ENCODE results near the gene PHF19.

Gene PHF19

DNA sequence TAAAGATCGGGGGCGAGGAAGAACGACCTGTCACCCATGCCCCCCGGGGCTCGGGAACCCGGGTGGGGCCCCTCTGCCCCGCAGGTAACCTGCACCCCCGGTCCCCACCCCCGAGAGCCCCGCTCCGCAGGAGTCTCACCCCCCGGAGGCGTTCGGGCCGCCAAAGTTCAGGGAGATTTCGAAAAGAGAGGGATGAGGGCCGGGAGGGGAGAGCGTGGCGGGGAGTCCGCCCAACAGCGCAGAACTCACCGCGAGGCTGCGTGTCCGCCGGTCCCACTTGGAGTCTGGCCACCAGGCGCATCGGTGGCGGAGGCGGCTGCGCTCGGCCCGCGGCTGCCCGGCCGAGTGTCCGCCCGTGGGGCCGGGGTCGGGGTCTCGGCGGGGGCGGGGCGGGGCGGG is at the start of gene PHF19:
PHF19 (minus strand) TSS at position 347 of the 399 bp plus-strand sequence. CDS start 2,447 bp downstream, outside the sequence.
- peak; percentile 54 for DNase-seq (ENCODE audit: low spot score)

DNA sequence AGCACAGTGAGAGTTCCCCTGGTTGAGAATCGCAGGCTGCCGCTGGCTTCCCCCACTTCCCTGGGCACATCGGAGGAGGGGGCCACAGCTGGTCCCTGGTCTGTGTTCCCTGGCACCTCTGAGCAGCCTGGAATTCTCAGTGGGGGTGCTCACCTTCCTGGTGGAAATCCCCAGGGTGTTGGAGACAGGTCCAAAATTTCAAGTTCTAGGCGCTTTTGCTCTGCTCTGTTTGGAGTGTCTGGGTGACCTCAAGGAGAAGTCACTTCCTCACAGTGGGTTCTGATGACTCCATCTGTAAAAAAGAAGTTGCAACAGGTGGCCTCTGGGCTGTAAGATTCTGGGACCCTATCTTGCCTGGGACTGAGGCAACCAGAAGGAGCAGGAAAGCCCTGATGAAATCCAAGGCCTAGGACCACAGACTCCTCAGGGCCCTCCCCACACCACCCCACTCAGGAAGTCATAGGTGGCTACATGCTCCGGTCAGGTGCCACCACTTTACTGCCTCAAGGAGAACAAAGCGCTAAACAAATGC is 49.5 kb upstream of the PHF19 start, which contains the start of gene TRAF1:
TRAF1 (minus strand) TSS at position 400 of the 532 bp plus-strand sequence. CDS start 721 bp downstream, outside the sequence.
- DNase-seq (ENCODE audit: low spot score): no peak

DNA sequence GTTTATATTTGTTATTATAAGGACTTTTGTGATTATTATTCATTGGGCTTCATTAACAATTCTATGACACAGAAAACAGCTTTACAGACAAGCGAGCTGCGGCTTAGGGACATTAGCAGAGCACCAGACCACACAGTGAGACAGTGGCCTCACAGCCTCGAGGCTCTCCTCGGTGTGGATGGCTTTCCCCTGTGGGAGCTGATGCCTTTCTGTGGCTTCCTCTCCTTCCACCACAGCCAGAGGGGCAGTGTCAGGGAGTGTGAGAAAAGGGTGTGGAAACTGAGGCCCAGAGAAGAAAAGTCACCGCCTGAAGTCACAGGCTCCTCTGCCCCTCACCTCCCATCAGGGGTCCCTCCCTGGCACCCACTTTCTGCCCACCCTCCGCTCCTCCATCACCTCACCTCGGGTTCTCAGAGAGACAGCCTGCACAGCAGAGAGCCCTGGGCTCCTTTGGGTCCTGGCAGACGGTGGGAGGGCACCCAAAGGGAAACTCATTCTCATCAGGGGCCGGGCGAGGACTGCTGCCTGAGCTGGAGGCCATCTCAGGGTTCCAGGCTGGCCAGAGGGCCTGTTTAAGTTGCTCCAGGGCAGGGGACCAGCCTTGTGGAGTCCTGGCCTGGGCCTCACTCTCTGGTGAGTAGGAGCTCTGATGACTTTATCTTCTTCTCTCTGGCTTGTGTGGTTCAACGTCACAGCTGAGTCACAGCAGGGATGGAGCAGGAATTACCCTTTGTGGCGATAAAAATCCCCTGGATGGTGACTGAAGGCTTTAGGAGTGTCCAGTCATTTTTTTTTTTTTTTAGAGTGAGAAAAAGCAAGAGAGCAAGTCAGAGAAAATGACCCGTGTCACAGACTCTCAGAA is 48.8 kb upstream of the PHF19 start:
- DNase-seq (ENCODE audit: low spot score): no peak

DNA sequence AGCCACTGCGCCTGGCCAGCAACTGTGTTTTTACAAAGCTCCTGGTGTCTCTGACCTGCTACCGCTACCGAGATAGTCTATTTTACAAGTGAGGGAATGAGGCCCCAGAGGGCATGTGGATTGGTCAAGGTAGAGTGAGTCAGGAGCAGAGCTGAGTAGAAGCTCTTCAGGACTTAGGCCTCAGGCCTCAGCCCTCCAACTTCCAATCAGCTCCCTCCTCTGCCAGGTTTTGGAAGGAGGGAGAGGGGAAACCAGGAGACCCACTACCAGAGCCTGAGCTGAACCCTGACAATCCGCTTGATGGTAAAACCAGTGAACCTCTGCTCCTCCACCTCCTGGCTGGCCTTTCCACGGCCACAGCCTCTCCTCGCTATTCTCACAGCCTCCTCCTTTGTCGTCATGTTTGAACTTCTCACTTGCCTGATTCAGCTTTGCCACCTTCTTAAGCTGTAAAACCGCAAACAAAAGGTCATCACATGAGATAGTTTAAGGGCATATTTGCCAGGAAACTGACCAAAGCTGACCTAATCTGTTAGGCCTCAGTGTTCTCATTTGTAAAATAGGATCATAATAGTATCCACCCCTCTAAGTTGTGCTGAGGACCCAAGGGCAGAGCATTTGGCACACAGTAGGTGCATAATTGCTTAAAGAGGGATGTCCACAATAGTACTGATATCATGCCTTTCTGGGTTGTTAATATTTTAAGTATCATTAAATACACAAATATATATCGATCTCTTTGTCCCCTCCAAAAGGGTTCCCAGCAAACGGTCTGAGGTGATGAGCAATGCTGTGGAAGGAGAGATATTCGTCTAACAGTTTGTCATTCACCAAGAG is 47.9 kb upstream of the PHF19 start:
- no peak for DNase-seq (ENCODE audit: low spot score)

DNA sequence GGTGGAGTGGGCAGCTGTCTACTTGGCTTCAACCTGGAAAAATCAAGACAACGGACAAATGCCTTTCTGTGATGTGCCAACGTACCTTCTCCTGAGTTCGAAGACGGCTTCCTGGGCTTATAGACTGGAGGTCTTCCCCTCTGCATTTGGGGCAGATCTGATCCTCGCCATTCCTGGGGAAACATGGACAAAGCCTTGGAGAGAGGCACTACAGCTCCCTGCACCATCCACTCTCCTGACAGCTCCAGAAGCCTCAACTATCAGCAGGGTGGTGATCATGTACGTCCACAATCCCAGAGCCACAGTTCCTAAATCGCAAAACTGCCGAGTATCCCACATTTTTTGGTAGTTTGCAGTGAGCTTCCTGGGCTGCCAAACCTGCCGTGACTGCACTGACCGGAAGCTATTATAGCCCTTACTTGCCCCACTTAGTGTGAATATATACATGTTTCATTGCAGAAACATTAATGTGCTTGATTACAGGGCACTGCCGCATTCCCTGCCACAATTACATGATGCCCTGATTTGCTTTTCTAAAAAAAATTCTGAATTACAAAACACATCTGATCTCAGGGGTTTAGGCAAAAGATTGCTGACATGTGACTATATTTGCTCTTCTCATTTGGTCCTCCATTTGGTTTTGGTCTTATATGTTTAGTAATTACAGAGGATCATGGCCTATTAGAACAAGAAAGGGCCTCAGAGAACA is 46.8 kb upstream of the PHF19 start:
- DNase-seq (ENCODE audit: low spot score): no peak

DNA sequence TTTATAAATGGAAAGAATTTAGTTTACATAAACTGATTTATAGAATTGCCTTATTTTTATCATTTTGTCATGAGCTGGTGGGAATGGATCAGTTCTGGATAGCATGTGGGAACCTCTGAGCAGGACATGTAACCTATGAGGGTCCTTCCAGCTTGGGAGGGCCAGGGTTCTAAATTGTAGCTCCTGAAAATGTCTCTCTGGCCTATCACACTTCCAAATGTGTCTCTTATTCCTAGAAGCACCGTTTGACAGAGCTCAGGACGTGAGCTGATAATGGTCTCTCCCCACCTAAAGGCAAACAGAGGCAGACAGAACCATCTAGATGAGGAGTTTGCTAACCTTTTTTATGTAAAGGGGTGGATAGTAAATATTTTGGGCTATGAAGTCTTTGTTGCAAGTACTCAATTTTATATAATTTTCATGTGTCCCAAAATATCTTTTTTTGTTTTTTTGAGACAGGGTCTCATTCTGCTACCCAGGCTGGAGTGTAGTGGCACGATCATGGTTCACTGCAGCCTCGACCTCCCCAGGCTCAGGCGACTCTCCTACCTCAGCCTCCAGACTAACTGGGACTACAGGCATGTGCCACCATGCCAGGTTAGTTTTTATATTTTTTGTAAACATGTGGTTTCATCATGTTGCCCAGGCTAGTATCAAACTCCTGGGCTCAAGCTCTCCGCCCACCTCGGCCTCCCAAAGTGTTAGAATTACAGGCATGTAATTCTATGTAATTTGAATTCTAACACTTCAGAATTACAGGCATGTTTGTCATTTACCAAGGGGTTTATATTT is 45.6 kb upstream of the PHF19 start:
- DNase-seq (ENCODE audit: low spot score): no peak

DNA sequence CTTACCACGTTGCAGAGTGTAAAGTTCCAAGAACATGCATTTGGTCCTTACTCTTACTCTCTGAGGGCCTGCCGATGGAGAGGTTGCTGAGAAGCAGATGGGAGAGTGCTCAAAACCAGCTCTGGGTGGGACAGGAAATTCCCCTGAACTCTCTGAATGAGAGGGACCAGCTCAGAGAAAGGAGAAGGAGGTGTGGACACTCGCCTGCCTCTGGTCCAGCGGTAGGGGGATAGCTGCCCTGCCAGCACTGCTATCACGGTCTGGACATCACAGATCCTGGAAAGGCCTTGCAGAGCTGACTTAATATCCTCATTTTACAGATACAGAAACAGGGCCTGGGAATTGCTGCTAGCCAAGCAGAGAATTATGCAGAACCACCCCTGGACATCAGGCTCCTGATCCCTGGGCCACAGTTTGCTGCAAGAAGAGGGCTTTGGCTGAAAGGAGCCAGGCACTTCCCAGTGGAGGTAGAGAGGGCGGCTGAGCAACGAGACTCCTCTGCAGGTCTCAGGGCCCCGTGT is 44.7 kb upstream of the PHF19 start:
- DNase-seq (ENCODE audit: low spot score): no peak

DNA sequence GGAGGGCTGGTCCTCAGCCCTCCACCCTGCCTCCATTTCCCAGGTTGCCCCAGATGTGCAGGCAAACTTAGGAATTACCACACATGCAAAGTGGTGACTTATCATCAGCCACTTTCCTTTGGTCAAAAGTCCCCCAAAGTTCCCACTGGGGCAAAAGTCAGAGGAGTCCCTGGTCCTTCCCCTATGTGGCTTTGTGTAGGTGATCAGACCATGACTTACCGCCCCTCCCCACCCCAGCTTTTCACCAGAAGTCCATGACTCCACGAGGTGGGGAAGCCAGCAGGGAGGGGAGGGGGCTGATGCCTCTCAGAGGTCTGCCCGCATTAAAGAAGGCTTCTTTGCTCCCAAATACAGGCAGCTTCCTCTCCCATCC is 43.8 kb upstream of the PHF19 start:
- DNase-seq (ENCODE audit: low spot score): no peak

DNA sequence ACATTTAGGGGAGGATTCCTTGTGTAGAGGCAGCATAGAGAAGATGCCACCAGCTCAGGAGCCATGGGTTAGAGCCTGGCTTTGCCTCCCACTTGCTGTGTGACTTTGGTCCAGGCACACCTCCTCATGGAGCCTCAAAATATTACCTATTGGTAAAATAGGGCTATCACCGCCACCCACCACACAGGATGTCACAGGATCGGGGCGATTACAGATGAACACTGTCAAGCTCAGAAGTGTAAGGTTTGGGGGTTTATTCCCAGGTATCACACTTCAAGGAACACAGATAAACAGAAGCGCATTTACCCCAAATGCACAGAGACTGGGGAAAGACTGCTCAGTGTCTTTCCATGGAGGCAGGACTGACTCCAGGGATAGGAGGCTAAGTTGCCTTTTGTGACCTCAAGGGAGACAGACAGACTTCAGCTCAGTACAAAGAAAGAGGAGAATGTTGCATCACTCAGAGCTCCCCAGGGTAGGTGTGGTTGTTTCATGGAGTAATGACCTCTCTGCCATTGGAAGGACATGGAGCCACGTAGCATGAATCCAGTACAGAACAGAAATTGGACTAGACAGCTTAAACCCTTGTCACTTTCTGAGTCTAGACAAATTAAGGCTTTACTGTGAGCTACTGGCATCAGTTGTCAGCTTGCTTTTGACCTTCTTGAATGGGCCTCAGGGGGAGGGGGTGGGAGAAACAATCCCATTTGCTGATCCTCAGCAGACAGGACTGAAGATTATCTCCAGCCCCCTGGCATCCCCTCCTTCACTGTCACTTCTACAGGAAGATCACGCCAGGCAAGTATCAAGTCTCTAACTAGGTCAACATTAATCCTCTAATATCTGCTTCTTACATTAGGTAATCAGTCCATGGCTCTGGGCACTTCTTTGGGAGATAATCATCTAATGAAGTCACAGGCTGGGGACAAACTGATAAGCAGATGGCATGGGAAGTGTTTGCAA is 43.1 kb upstream of the PHF19 start:
- no peak for DNase-seq (ENCODE audit: low spot score)

DNA sequence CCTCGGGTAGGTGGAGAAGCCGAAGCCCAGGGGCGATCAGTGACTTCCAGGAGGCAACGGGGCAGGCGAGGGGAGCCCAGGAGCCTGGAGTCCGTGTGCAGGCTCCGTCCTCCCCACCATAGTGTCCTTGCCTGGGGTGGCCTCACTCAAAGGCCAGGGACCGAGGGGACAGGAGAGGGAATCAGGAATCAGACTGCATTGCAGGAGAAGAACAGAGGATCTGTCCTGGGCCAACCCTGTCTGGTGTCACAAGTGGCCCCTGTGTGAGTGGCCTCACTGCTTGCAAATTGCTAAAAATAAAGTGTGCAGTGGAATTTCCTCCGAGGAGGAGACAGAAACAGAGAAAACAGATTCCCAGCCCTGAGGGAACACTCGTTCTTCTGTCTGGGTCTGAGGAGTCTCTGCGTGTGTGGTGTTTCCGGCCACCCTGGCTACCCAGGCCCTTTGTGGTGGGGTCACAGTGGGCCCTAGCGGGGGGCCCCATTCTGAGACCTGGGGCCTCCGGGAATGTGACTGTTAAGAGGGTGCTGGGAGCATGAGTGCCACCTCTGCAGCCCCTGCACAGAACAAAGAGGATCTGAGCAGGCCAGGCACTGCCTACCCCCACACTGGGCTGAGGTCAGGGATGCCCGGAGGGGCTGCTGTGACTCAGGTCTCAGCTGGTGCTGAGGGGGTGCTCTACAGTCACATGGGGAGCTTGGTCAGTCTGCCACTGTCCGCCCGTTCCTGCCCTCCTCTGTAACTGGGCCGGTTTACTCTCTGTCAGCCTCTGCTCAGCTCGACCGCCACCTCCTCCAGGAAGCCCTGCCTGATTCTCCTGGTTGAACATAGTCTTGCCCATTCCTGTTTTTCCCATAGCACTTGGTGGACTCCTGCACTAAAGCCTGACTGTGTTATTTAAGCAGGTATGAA is 42.2 kb upstream of the PHF19 start:
- no peak for DNase-seq (ENCODE audit: low spot score)

DNA sequence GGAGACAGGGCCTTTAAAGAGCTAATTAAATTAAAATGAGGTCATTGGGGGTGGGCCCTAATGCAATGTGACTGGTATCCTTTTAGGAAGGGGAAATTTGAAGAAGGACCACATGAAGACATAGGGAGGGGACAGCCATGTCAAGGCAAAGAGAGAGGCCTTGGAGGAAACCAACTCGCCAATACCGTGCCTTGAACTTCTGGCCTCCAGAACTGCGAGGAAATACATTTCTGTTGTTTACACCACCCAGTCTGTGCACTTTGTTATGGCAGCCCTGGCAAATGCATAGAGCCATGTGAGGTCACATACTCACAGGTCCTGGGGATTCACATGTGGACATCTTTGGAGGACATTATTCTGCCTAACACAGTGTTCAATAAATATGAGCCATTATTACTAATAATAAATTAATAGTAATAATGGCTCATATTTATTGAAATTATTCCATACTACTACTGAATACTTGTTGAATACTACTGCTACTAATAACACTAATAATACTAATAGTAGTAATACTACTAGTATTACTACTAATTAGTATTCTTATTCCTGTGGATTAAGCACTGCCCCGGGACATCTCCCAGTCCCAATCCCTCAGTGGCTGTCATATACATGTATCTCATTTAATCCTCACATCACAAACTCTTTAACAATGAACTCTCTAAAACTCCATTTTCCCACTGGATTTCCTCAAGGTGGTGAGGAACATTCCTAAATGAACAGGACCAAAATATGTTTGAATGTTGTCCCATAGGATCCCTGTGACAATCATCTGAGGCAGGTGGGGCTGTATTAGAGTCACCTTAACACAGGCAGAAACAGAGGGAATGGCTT is 41.2 kb upstream of the PHF19 start:
- no peak for DNase-seq (ENCODE audit: low spot score)

DNA sequence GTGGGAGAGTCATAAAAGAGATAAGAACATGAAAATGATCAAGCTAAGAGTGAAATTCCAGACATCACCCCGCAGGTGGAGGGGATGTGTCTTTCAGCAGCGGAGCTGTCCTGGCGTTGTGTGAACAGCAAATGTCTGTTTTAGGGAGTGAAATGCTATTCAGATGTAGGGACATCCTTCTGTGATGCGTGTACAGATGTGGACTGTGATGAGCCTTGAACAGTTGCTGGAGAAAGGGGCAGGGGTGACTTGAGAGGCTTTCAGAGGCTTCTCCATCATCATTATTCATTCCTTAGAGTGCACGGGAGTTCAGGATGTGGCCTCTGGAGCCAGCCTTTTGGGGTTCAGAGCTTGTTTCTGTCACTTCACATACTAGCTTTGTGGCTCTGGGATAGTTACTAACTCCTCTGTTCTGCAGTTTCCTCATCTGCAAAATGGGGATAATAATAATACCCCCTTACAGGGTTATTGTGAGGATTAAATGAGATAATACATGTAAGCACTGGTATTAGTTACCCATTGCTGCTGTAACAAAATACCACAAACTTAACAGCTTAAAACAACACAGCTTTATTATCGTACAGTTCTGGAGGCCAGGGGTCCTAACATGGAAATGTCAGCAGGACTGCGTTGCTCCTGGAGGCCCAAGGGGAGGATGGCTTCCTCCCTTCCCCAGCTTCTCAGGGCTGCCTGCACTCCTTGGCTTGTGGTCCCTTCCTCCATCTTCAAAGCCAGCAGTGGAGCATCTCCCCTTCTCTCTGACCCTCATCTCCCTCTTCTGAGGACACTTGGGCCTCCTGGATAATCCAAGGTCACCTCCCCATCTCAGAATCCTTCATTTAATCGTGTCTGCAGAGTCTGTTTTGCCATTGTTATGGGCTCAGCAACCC is 40.2 kb upstream of the PHF19 start:
- no peak for DNase-seq (ENCODE audit: low spot score)

DNA sequence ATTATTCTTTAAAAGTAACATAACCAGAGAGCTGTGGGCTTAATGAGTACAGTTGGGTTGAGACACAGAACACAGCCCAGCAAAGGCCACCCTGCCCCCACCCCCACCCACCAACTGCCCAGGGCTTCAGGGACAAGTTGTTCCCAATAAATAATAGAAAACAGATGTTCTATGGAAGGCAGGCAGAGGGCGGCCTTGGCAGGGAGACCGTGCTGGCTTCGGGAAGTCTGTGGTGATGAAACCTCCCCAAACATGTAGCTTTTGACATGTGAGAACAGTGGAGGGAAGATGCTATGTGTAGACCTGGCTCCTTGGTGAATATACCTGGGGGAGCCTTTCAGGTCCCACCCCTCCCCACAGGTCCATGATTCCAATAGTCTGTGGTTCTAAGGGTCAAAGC is 39.6 kb upstream of the PHF19 start:
- DNase-seq (ENCODE audit: low spot score): no peak

DNA sequence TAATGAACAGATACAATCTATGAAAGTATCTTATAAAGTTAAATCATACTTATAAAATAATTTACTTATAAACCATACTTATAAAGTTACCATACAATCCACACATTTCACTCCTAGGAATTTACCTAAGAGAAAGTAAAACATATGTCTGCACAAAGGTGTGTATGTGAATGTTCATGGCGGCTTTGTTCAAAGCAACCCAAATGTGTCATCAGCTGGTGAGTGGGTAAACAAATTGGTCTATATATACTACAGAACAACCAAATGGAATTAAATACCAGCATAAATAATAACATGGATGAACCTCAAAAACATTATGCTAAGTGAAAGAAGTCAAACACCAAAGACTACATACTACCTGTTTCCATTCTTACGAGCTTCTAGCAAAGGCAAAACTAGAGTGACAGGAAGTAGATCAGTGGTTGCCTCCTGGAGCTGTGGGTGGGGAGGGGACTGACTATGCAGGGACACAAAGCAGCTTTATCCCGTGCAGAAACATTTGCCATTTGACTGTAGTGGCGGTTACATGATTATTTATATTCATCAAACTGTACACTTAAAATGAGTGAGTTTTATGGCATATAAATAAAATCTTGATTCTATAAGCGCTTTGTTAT is 39.0 kb upstream of the PHF19 start:
- no peak for DNase-seq (ENCODE audit: low spot score)

DNA sequence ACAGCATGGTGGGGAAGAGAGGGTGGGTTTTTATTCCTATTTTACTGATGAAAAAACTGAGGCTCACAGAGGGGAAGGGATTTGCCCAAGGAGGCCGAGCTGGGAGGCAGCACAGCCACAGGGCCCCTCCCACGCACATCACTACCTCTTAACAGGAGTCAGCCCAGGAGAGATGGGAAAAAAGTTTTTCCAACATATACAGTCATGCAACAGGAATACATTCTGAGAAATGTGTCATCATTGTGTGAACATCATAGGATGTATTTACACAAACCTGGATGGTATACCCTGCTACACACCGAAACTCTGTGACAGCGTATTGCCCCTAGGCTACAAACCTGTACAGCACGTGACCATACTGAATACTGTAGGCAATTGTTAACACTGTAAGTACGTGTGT is 38.0 kb upstream of the PHF19 start:
- no peak for DNase-seq (ENCODE audit: low spot score)

DNA sequence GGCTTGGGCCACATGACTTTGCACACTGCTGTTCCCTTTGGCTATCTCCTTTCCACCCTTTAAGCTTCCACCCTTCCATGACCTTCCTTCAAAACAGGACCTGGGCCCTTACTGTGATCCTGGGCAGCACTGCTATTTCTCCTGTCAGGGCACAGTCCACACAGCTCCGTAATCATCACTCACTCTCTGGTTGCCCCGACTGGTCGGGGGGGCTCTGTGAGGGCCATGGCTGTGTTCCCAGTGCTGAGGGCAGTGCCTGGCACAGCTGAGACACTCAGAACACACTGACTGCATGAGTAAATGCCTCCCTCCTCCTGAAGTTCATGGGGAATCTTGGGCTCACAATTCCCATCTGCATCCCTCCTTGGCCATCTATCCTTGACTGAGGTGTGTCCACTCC is 37.4 kb upstream of the PHF19 start:
- DNase-seq (ENCODE audit: low spot score): no peak
